Transverse colon (tissue), 4 donors: ENCODE measurements around the gene CNTN5. TPM values are rescaled to one million over a fixed set of nuclear protein-coding genes. Genes with fewer than 3 reads are reported as not detected.

Source experiments
- DNase-seq: peaks from one replicate; pipeline ENCODE4 v3.0.0-alpha.2; 2019
- H3K27ac ChIP-seq, 4 donors: fragments of 200-600 bp; sonication (generic); 2 replicates each; pipeline ENCODE4 v1.5.1; 2016 to 2018; ENCODE audit warnings: inconsistent platforms in 4 of 4
- H3K27me3 ChIP-seq: fragments of 200-600 bp; sonication (generic); 2 replicates; pipeline ENCODE4 v1.5.1; 2017; ENCODE audit warnings: inconsistent platforms
- H3K36me3 ChIP-seq, 4 donors: fragments of 200-600 bp; sonication (generic); 2 replicates each; pipeline ENCODE4 v1.5.1; 2017 to 2019; ENCODE audit warnings: inconsistent platforms in 4 of 4
- H3K4me1 ChIP-seq, 4 donors: fragments of 200-600 bp; sonication (generic); 2 replicates each; pipeline ENCODE4 v1.5.1; 2017 to 2020; ENCODE audit warnings: inconsistent platforms in 4 of 4
- H3K4me3 ChIP-seq, 4 donors: fragments of 200-600 bp; sonication (generic); 1 replicate in 1 of 4; 2 replicates in 3 of 4; pipeline versions ENCODE4 v1.5.1 to v1.6.1; 2017 to 2019; ENCODE audit warnings: inconsistent platforms in 4 of 4
- H3K9me3 ChIP-seq, 2 donors: fragments of 200-600 bp; sonication (generic); 2 replicates each; pipeline ENCODE4 v1.5.1; 2017 to 2019; ENCODE audit warnings: inconsistent platforms in 2 of 2
- CTCF ChIP-seq, 5 experiments: fragments of 200-600 bp in 3 of 5; fragments of 450-650 bp in 2 of 5; sonication (generic) in 3 of 5; IDR thresholded peaks; 1 replicate in 2 of 5; 2 replicates in 3 of 5; pipeline ENCODE4 v1.5.1; 2016 to 2017; ENCODE audit warnings: antibody characterized with exemption in 5 of 5, inconsistent platforms in 3 of 5, mild to moderate bottlenecking in 2 of 5, moderate library complexity in 1 of 5
- EP300 ChIP-seq: sonication (generic); formaldehyde crosslinking; IDR thresholded peaks from one replicate; pipeline ENCODE4 v1.6.1; 2017; ENCODE audit warnings: antibody characterized with exemption, low read depth
- POLR2A ChIP-seq: fragments of 450-650 bp; IDR thresholded peaks from one replicate; pipeline ENCODE4 v1.6.1; 2016; ENCODE audit warnings: antibody characterized with exemption, mild to moderate bottlenecking, moderate library complexity
- POLR2AphosphoS5 ChIP-seq, 3 donors: sonication (generic); formaldehyde crosslinking; IDR thresholded peaks; one replicate each; pipeline ENCODE4 v1.6.1; 2016; ENCODE audit warnings: antibody characterized with exemption in 3 of 3
- WGBS, 2 donors: methylation state at CpG; one replicate each; pipeline ENCODE4 v1.1.5; 2018; ENCODE audit warnings: low coverage in 1 of 2; 5-methylcytosine and 5-hydroxymethylcytosine counted together
- in situ Hi-C, 4 donors: fragments of 200-750 bp; cut with MboI; loops; one replicate each; pipeline versions ENCODE4 v1.15.0 to v1.15.1; 2017; ENCODE audit warnings: low sequenced_read_pairs in 3 of 4, low pct_ligation_motif_present in 1 of 4, low pct_unique_long_range_greater_than_20kb in 1 of 4
- intact Hi-C: fragments of 100-400 bp; cut with DNase I; formaldehyde crosslinking; loops from one replicate; pipeline ENCODE4 v1.15.1; 2023; ENCODE audit warnings: low total_unique reads
- total RNA-seq, 4 donors: library from RNA; depleted of rRNA; stranded (reverse); fragments of >200 nt; gene quantifications; one replicate each; pipeline ENCODE4 v1.1.0, GENCODE V29; 2016

Gene CNTN5
- total RNA-seq, 4 donors from 2014 or later, result 0.14 TPM; not detected in 3

- H3K4me1 ChIP-seq, result no peaks in the 10 kb centered on the region
- DNase-seq, result no peak
- 31 to 78% methylated on average over 2 of the region's 2 CpGs for WGBS, 2 donors
- no peaks in the 10 kb centered on the region for H3K27me3 ChIP-seq
- H3K4me3 ChIP-seq, result no peak overlapping the region
- H3K36me3 ChIP-seq, result no peaks in the 10 kb centered on the region
- in situ Hi-C loops (no loop called here), intact Hi-C loops (no loop called here)
- TF ChIP-seq EP300 (no peak), POLR2A (no peak), POLR2AphosphoS5 (IDR thresholded peaks at IDR 0.05) (no peak), CTCF (IDR thresholded peaks at IDR 0.05) (no peak)
- no peaks in the 10 kb centered on the region for H3K9me3 ChIP-seq
- H3K27ac ChIP-seq, result no peak overlapping the region
Measured at GRCh38 chr11:99535819-99536218, 515.1 kb downstream of the CNTN5 start.

- intact Hi-C loops (no loop called here), in situ Hi-C loops (no loop called here)
- 36% methylated on average over 2 of the region's 2 CpGs; no CpG with 5 or more reads in 1 of the 2 donors for WGBS, 2 donors
- no peak for TF ChIP-seq CTCF (IDR thresholded peaks at IDR 0.05)
- TF ChIP-seq EP300, result no peak
- no peak for TF ChIP-seq POLR2AphosphoS5 (IDR thresholded peaks at IDR 0.05)
- no peak for TF ChIP-seq POLR2A
- H3K4me1 ChIP-seq, result no peaks in the 10 kb centered on the region
- H3K27ac ChIP-seq, result no peak overlapping the region
- H3K27me3 ChIP-seq, result no peaks in the 10 kb centered on the region
- H3K9me3 ChIP-seq, result no peaks in the 10 kb centered on the region
- DNase-seq, result no peak
- no peaks in the 10 kb centered on the region for H3K36me3 ChIP-seq
- H3K4me3 ChIP-seq, result no peak overlapping the region
Measured at GRCh38 chr11:99537681-99538080, 516.9 kb downstream of the CNTN5 start.

GRCh38 chr11:99545616-99546015, 524.9 kb downstream of the CNTN5 start:
- H3K27ac ChIP-seq, result no peak overlapping the region
- in situ Hi-C loops (no loop called here), intact Hi-C loops (no loop called here)
- H3K36me3 ChIP-seq, result no peaks in the 10 kb centered on the region
- no peak overlapping the region for H3K4me3 ChIP-seq
- H3K9me3 ChIP-seq, result no peaks in the 10 kb centered on the region
- WGBS, 2 donors, result 76 to 83% methylated on average over 4 of the region's 4 CpGs
- H3K4me1 ChIP-seq, result no peaks in the 10 kb centered on the region
- no peak for TF ChIP-seq EP300
- no peak for TF ChIP-seq POLR2A
- TF ChIP-seq POLR2AphosphoS5 (IDR thresholded peaks at IDR 0.05), result no peak
- TF ChIP-seq CTCF (IDR thresholded peaks at IDR 0.05), result no peak
- DNase-seq, result no peak
- H3K27me3 ChIP-seq, result no peaks in the 10 kb centered on the region

GRCh38 chr11:99548264-99548663, 527.5 kb downstream of the CNTN5 start:
- Histone ChIP-seq H3K27ac (no peak overlapping the region), H3K27me3 (no peaks in the 10 kb centered on the region), H3K4me3 (no peak overlapping the region), H3K36me3 (no peaks in the 10 kb centered on the region), H3K9me3 (no peaks in the 10 kb centered on the region), H3K4me1 (no peaks in the 10 kb centered on the region)
- intact Hi-C loops, result no loop called here
- in situ Hi-C loops, result no loop called here
- WGBS, 2 donors, result 72 to 85% methylated on average over 3 of the region's 3 CpGs
- no peak for TF ChIP-seq POLR2A
- TF ChIP-seq CTCF (IDR thresholded peaks at IDR 0.05), result no peak
- no peak for TF ChIP-seq POLR2AphosphoS5 (IDR thresholded peaks at IDR 0.05)
- no peak for TF ChIP-seq EP300
- no peak for DNase-seq
